Measurements from ENCODE around the gene LTBP3.
"Not testable (repeated sequence)": the region's sequence is repeated elsewhere in the genome, so short reads cannot be mapped to it uniquely, and the experiment has no call there.

The LTBP3 gene

DNA sequence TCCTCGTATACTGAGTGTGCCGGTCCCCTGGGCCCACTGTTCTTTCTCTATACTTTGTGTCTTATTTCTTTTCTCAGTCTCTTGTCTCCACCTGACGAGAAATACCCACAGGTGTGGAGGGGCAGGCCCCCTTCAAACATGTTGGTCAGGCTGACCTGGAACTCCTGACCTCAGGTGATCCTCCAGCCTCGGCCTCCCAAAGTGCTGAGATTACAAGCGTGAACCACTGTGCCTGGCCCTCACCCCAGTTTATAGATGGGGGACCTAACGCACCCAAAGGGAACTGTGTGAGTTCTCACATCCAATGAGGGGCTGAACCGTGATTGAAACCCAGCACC, 34.6 kb downstream of the LTBP3 start:
- H3K9me3 ChIP-seq (ENCODE audit: insufficient read depth, low read depth, low read length); H3K4me3 ChIP-seq (ENCODE audit: low read depth, low read length); H2BK12ac ChIP-seq (ENCODE audit: low read length); H3K79me1 ChIP-seq (ENCODE audit: low read length); H4K12ac ChIP-seq (ENCODE audit: low read depth, low read length); H3K27ac ChIP-seq (ENCODE audit: low read depth, low read length); H4K8ac ChIP-seq (ENCODE audit: low read depth, low read length); H3K4me2 ChIP-seq (ENCODE audit: low read length); H3K9ac ChIP-seq (ENCODE audit: low read length); H2AK5ac ChIP-seq (ENCODE audit: low read length); H2BK120ac ChIP-seq (ENCODE audit: insufficient read depth, low read length, poor library complexity); H2AFZ ChIP-seq (ENCODE audit: insufficient read depth, low read length, poor library complexity); H3K27me3 ChIP-seq (ENCODE audit: insufficient read depth, low read length); H3K14ac ChIP-seq (ENCODE audit: low read length); H4K91ac ChIP-seq (ENCODE audit: low read depth, low read length); H3K18ac ChIP-seq (ENCODE audit: low read length); DNase-seq; H3K23ac ChIP-seq (ENCODE audit: low read length); H3K4ac ChIP-seq (ENCODE audit: low read depth, low read length); H2BK5ac ChIP-seq (ENCODE audit: low read depth, low read length, poor library complexity): not testable (repeated sequence)
- peaks cover 14 to 22% of the 10 kb centered on the region in 2 experiments for H3K4me1 ChIP-seq (ENCODE audit: control insufficient read depth in 1 of 2, insufficient read depth in 2 of 2, low read length in 2 of 2)
- WGBS (ENCODE audit: extremely low coverage, insufficient coverage, insufficient read length), result no CpG with 5 or more reads among the region's 7 CpGs
- peaks cover 10% of the 10 kb centered on the region for H3K79me2 ChIP-seq (ENCODE audit: control insufficient read depth, insufficient read depth, low read length, poor library complexity)
- H3K36me3 ChIP-seq (ENCODE audit: control insufficient read depth in 1 of 2, insufficient read depth in 2 of 2, low read length in 2 of 2), result peaks cover 18% of the 10 kb centered on the region in 2 experiments

DNA sequence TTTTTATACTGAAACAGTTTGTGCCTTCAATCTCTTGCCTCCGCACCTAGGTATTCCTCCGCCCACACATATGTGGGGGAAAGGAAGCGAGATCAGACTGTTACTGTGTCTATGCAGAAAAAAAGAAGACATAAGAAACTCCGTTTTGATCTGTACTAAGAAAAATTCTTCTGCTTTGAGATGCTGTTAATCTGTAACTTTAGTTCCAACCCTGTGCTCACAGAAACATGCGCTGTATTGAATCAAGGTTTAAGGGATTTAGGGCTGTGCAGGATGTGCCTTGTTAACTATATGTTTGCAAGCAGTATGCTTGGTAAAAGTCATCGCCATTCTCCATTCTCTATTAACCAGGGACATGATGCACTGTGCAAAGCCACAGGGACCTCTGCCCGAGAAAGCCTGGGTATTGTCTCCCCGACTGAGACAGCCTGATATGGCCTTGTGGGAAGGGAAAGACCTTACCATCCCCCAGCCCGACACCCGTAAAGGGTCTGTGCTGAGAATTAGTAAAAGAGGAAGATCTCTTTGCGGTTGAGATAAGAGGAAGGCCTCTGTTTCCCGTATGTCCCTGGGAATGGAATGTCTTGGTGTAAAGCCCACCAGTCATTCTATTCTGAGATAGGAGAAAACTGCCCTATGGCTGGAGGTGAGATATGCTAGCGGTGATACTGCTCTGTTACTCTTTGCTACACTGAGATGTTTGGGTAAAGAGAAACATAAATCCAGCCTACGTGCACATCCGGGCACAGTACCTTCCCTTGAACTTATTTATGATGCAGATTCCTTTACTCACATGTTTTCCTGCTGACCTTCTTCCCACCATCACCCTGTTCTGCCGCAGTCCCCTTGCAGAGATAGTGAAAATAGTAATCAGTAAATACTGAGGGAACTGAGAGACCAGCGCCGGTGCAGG, 35.2 kb downstream of the LTBP3 start:
- H3K18ac ChIP-seq (ENCODE audit: low read length); H3K27ac ChIP-seq (ENCODE audit: low read depth, low read length); H2BK5ac ChIP-seq (ENCODE audit: low read depth, low read length, poor library complexity); H3K4me2 ChIP-seq (ENCODE audit: low read length); H4K8ac ChIP-seq (ENCODE audit: low read depth, low read length); H2BK120ac ChIP-seq (ENCODE audit: insufficient read depth, low read length, poor library complexity); DNase-seq; H3K23ac ChIP-seq (ENCODE audit: low read length); H3K9me3 ChIP-seq (ENCODE audit: insufficient read depth, low read depth, low read length); H3K9ac ChIP-seq (ENCODE audit: low read length); H3K79me1 ChIP-seq (ENCODE audit: low read length); H3K14ac ChIP-seq (ENCODE audit: low read length); H2AFZ ChIP-seq (ENCODE audit: insufficient read depth, low read length, poor library complexity); H3K4me3 ChIP-seq (ENCODE audit: low read depth, low read length); H3K27me3 ChIP-seq (ENCODE audit: insufficient read depth, low read length); H2BK12ac ChIP-seq (ENCODE audit: low read length); H4K91ac ChIP-seq (ENCODE audit: low read depth, low read length); H3K4ac ChIP-seq (ENCODE audit: low read depth, low read length); H2AK5ac ChIP-seq (ENCODE audit: low read length); H4K12ac ChIP-seq (ENCODE audit: low read depth, low read length): not testable (repeated sequence)
- Histone ChIP-seq H3K4me1 (ENCODE audit: control insufficient read depth in 1 of 2, insufficient read depth in 2 of 2, low read length in 2 of 2) (peaks cover 14 to 22% of the 10 kb centered on the region in 2 experiments), H3K36me3 (ENCODE audit: control insufficient read depth in 1 of 2, insufficient read depth in 2 of 2, low read length in 2 of 2) (peaks cover 17% of the 10 kb centered on the region in 2 experiments), H3K79me2 (ENCODE audit: control insufficient read depth, insufficient read depth, low read length, poor library complexity) (peaks cover 10% of the 10 kb centered on the region)
- no CpG with 5 or more reads among the region's 18 CpGs for WGBS (ENCODE audit: extremely low coverage, insufficient coverage, insufficient read length)

DNA sequence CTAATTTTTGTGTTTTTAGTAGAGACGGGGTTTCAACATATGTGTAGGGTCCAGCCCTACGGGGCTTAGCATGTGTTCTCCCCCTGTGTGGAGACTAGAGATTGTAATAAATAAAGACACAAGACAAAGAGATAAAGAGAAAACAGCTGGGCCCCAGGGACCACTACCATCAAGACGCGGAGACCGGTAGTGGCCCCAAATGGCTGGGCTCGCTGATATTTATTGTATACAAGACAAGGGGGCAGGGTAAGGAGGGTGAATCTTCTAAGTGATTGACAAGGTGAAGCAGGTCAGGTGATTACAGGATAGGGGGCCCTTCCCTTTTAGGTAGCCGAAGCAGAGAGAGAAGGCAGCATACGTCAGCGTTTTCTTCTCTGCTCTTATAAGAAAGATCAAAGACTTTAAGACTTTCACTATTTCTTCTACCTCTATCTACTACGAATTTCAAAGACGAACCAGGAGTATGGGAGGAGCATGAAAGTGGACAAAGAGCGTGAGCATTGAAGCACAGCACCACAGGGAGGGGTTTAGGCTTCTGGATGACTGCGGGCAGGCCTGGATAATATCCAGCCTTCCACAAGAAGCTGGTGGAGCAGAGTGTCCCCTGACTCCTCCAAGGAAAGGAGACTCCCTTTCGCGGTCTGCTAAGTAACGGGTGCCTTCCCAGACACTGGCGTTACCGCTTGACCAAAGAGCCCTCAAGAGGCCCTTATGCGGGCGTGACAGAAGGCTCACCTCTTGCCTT, 36.2 kb downstream of the LTBP3 start:
- DNase-seq; H4K91ac ChIP-seq (ENCODE audit: low read depth, low read length); H3K14ac ChIP-seq (ENCODE audit: low read length); H2BK12ac ChIP-seq (ENCODE audit: low read length); H3K27me3 ChIP-seq (ENCODE audit: insufficient read depth, low read length); H3K27ac ChIP-seq (ENCODE audit: low read depth, low read length); H2BK5ac ChIP-seq (ENCODE audit: low read depth, low read length, poor library complexity); H3K4ac ChIP-seq (ENCODE audit: low read depth, low read length); H2AK5ac ChIP-seq (ENCODE audit: low read length); H3K9ac ChIP-seq (ENCODE audit: low read length); H3K23ac ChIP-seq (ENCODE audit: low read length); H3K9me3 ChIP-seq (ENCODE audit: insufficient read depth, low read depth, low read length); H3K18ac ChIP-seq (ENCODE audit: low read length); H3K4me2 ChIP-seq (ENCODE audit: low read length); H4K12ac ChIP-seq (ENCODE audit: low read depth, low read length); H3K79me1 ChIP-seq (ENCODE audit: low read length); H4K8ac ChIP-seq (ENCODE audit: low read depth, low read length); H3K4me3 ChIP-seq (ENCODE audit: low read depth, low read length); H2AFZ ChIP-seq (ENCODE audit: insufficient read depth, low read length, poor library complexity); H2BK120ac ChIP-seq (ENCODE audit: insufficient read depth, low read length, poor library complexity): not testable (repeated sequence)
- Histone ChIP-seq H3K36me3 (ENCODE audit: control insufficient read depth in 1 of 2, insufficient read depth in 2 of 2, low read length in 2 of 2) (peaks cover 10 to 12% of the 10 kb centered on the region in 2 experiments), H3K79me2 (ENCODE audit: control insufficient read depth, insufficient read depth, low read length, poor library complexity) (peaks cover 10% of the 10 kb centered on the region), H3K4me1 (ENCODE audit: control insufficient read depth in 1 of 2, insufficient read depth in 2 of 2, low read length in 2 of 2) (peaks cover 14 to 22% of the 10 kb centered on the region in 2 experiments)
- WGBS (ENCODE audit: extremely low coverage, insufficient coverage, insufficient read length), result no CpG with 5 or more reads among the region's 20 CpGs

DNA sequence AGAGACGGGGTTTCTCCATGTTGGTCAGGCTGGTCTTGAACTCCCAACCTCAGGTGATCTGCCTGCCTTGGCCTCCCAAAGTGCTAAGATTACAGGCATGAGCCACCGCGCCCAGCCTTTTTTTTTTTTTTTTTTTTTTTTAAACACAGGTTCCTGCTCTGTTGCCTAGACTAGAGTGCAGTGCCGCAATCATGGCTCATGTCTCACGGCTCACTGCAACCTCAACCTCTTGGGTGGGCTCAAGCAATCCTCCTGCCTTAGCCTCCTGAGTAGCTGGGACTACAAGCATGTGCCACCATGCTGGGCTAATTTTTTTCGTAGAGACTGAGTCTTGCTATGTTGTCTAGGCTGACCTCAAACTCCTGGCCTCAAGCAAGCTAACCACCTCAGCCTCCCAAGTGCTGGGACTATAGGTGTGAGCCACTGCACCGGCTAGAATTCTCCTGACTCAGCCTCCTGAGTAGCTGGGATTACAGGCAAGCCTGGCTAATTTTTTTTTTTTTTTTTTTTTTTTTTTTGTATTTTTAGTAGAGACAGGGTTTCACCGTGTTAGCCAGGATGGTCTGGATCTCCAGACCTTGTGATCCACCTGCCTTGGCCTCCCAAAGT, 39.1 kb downstream of the LTBP3 start:
- not testable (repeated sequence) for H3K4me1 ChIP-seq (ENCODE audit: control insufficient read depth in 1 of 2, insufficient read depth in 2 of 2, low read length in 2 of 2); H3K27ac ChIP-seq (ENCODE audit: low read depth, low read length); H2AK5ac ChIP-seq (ENCODE audit: low read length); H3K9ac ChIP-seq (ENCODE audit: low read length); DNase-seq; H3K79me2 ChIP-seq (ENCODE audit: control insufficient read depth, insufficient read depth, low read length, poor library complexity); H3K18ac ChIP-seq (ENCODE audit: low read length); H2BK120ac ChIP-seq (ENCODE audit: insufficient read depth, low read length, poor library complexity); H3K27me3 ChIP-seq (ENCODE audit: insufficient read depth, low read length); H2BK5ac ChIP-seq (ENCODE audit: low read depth, low read length, poor library complexity); H4K8ac ChIP-seq (ENCODE audit: low read depth, low read length); H4K91ac ChIP-seq (ENCODE audit: low read depth, low read length); H4K12ac ChIP-seq (ENCODE audit: low read depth, low read length); H3K36me3 ChIP-seq (ENCODE audit: control insufficient read depth in 1 of 2, insufficient read depth in 2 of 2, low read length in 2 of 2); H3K4ac ChIP-seq (ENCODE audit: low read depth, low read length); H3K9me3 ChIP-seq (ENCODE audit: insufficient read depth, low read depth, low read length); H2BK12ac ChIP-seq (ENCODE audit: low read length); H3K4me3 ChIP-seq (ENCODE audit: low read depth, low read length); H3K23ac ChIP-seq (ENCODE audit: low read length); H3K79me1 ChIP-seq (ENCODE audit: low read length); H3K4me2 ChIP-seq (ENCODE audit: low read length); H2AFZ ChIP-seq (ENCODE audit: insufficient read depth, low read length, poor library complexity); H3K14ac ChIP-seq (ENCODE audit: low read length)
- WGBS (ENCODE audit: extremely low coverage, insufficient coverage, insufficient read length), result no CpG with 5 or more reads among the region's 8 CpGs

Measured in trophoblast cell (in vitro differentiated cells and primary cell).